ENCODE data around the gene GAS2. TPM values are rescaled to one million over a fixed set of nuclear protein-coding genes. Genes with fewer than 3 reads are reported as not detected.

The GAS2 gene
- total and polyA plus RNA-seq, 2 donors (not counting 3 experiments of a cell fraction or from before 2014, with no cell fraction given): 0.54 to 0.88 TPM

DNA sequence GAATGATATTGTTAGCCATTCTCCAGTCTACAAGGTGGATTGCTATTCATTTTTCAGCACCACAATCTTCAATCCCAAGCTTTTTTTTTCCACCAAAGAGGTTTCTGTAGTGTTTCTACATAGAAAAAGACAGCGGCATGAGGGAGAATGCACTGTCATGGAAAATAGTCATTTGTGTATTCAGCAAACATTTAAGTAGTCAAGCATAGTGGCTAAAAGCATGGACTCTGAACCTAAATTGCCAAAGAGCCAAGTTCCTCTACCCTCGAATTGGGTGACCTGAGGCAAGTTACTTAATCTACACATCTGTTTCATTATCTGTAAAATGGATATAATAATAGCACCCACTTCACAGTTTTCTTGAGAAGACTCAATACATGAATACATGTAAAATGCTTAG is 14.2 kb downstream of the GAS2 start:
- H4K20me1 ChIP-seq (replicated peaks; ENCODE audit: control insufficient read depth, extremely low read depth, insufficient read depth, low read length): no peaks in the 10 kb centered on the region
- no peaks in the 10 kb centered on the region for H3K79me2 ChIP-seq (ENCODE audit: control insufficient read depth, insufficient read depth, low read length)
- no peaks in the 10 kb centered on the region for H3K36me3 ChIP-seq (ENCODE audit: control insufficient read depth in 2 of 2, extremely low read depth in 1 of 2, insufficient read depth in 2 of 2, low read length in 2 of 2)
- dilution Hi-C loops (cut with MboI; ENCODE audit: extremely low pct_ligation_motif_present, low sequenced_read_pairs): no loop called here
- DNase-seq (ENCODE audit: low read depth, low spot score) (no peak), FAIRE-seq (no peak)
- no peaks in the 10 kb centered on the region for H3K4me1 ChIP-seq (ENCODE audit: control insufficient read depth, extremely low read depth, insufficient read depth, low read length)
- no peak overlapping the region for H3K4me3 ChIP-seq (replicated peaks in 1 of 3; ENCODE audit: insufficient read depth in 1 of 3, low read depth in 1 of 3, low read length in 3 of 3)
- H3K9me3 ChIP-seq (replicated peaks; ENCODE audit: control insufficient read depth, insufficient read depth, low read length): no peaks in the 10 kb centered on the region
- H3K4me2 ChIP-seq (ENCODE audit: insufficient read depth, low read length): no peak overlapping the region
- H3K9me1 ChIP-seq (replicated peaks; ENCODE audit: control insufficient read depth, extremely low read depth, insufficient read depth, low read length): no peaks in the 10 kb centered on the region
- POLR2A ChIA-PET: no interaction called here
- H3K27ac ChIP-seq (ENCODE audit: insufficient read depth, low read depth, low read length): no peak overlapping the region
- BruUV-seq (replicated peaks): no TSS peak
- H2AFZ ChIP-seq (ENCODE audit: low read depth, low read length): no peak overlapping the region
- CTCF ChIA-PET: interaction anchor here (1.0 to 1.1 kb wide), 2 partner anchors 9 to 21 kb away, joined by 3 read pairs; no protein-coding TSS in a partner anchor
- intact Hi-C loops (cut with micrococcal nuclease): no loop called here
- no peak overlapping the region for H3K9ac ChIP-seq (replicated peaks; ENCODE audit: extremely low read depth, insufficient read depth, low read length)
- H3K27me3 ChIP-seq (ENCODE audit: control insufficient read depth in 2 of 2, insufficient read depth in 2 of 2, low read length in 2 of 2): peaks cover 4 to 6% of the 10 kb centered on the region in 2 experiments
- TF ChIP-seq POLR2AphosphoS5 (IDR thresholded peaks at IDR 0.05; ENCODE audit: insufficient read depth, low read depth, low read length) (no peak), POLR2A (IDR thresholded peaks at IDR 0.05; ENCODE audit: low read depth, low read length) (no peak), MYC (IDR thresholded peaks at IDR 0.05; ENCODE audit: low read depth, low read length) (no peak), EZH2 (IDR thresholded peaks at IDR 0.05; ENCODE audit: borderline replicate concordance, low read depth, low read length, severe bottlenecking) (no peak), FOS (IDR thresholded peaks at IDR 0.05; ENCODE audit: borderline replicate concordance, insufficient read depth, low read length) (no peak), JUN (IDR thresholded peaks at IDR 0.05; ENCODE audit: borderline replicate concordance, insufficient read depth, insufficient read length, low read depth) (no peak), GATA2 (IDR thresholded peaks at IDR 0.05; ENCODE audit: insufficient read depth, insufficient read length, low read depth, low read length) (no peak)
- TF ChIP-seq, protein P1, sequence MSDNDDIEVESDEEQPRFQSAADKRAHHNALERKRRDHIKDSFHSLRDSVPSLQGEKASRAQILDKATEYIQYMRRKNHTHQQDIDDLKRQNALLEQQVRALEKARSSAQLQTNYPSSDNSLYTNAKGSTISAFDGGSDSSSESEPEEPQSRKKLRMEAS (IDR thresholded peaks at IDR 0.05; ENCODE audit: insufficient read depth, insufficient read length): no peak
- TF ChIP-seq, protein P2, sequence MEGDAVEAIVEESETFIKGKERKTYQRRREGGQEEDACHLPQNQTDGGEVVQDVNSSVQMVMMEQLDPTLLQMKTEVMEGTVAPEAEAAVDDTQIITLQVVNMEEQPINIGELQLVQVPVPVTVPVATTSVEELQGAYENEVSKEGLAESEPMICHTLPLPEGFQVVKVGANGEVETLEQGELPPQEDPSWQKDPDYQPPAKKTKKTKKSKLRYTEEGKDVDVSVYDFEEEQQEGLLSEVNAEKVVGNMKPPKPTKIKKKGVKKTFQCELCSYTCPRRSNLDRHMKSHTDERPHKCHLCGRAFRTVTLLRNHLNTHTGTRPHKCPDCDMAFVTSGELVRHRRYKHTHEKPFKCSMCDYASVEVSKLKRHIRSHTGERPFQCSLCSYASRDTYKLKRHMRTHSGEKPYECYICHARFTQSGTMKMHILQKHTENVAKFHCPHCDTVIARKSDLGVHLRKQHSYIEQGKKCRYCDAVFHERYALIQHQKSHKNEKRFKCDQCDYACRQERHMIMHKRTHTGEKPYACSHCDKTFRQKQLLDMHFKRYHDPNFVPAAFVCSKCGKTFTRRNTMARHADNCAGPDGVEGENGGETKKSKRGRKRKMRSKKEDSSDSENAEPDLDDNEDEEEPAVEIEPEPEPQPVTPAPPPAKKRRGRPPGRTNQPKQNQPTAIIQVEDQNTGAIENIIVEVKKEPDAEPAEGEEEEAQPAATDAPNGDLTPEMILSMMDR (IDR thresholded peaks at IDR 0.05; ENCODE audit: extremely low read depth in 1 of 2, insufficient read depth in 1 of 2, low read depth in 1 of 2, low read length in 2 of 2): no peak
